ENCODE measurements around the gene HEXD. TPM values are rescaled to one million over a fixed set of nuclear protein-coding genes. Genes with fewer than 3 reads are reported as not detected.

HEXD gene
- total and polyA plus RNA-seq, 10 of the 15 experiments (the other 5 are each of a cell fraction or from before 2014, with no cell fraction given): 1.6 to 24.2 (median 7.0) TPM

GRCh38 chr17:82480318-82480717, 62.2 kb downstream of the HEXD start:
- intact Hi-C loops (cut with micrococcal nuclease; ENCODE audit: unreplicated experiment): no loop called here
- ChIA-PET SMC1A (ENCODE audit: uncharacterized antibody, unreplicated experiment) (interaction anchor here (1.0 kb wide), 2 partner anchors 15 to 74 kb away, joined by 3 to 4 read pairs; no protein-coding TSS in a partner anchor), RAD21 (ENCODE audit: unreplicated experiment) (no interaction called here), POLR2A (interaction anchor here (0.7 kb wide), 1 partner anchor 12 kb away, joined by 6 read pairs; no protein-coding TSS in a partner anchor), CTCF (interaction anchor here (0.5 to 3.1 kb wide), 4 partner anchors 49 to 201 kb away, joined by 3 to 16 read pairs (median 4); no protein-coding TSS in a partner anchor)
- H2AFZ ChIP-seq (ENCODE audit: control insufficient read depth, low read depth, low read length): no peak overlapping the region
- ATAC-seq (no peak), FAIRE-seq (no peak), DNase-seq (ENCODE audit: low read depth, low spot score) (no peak)
- H3K4me3 ChIP-seq: no peak overlapping the region
- H3K27me3 ChIP-seq (replicated peaks in 1 of 2; ENCODE audit: control insufficient read depth in 2 of 2, insufficient read depth in 2 of 2, low read length in 1 of 2): no peaks in the 10 kb centered on the region
- 0 out of 2 replicates have a peak, but pooled peaks cover 2% of the 10 kb centered on the region for H4K20me1 ChIP-seq (ENCODE audit: control insufficient read depth, insufficient read depth)
- 94% methylated on average over 9 of the region's 9 CpGs for WGBS (ENCODE audit: insufficient coverage, insufficient replicate concordance, low lambda C conversion rate, missing lambda C conversion rate)
- no peak overlapping the region for H3K9ac ChIP-seq (ENCODE audit: control insufficient read depth, insufficient read depth, low read length)
- H3K27ac ChIP-seq (ENCODE audit: control insufficient read depth, insufficient read depth): no peak overlapping the region
- BruUV-seq (replicated peaks): no TSS peak
- no peaks in the 10 kb centered on the region for H3K4me1 ChIP-seq (ENCODE audit: control insufficient read depth, insufficient read depth, low read length)
- no peaks in the 10 kb centered on the region for H3K9me3 ChIP-seq (replicated peaks; ENCODE audit: control insufficient read depth, insufficient read depth, low read length)
- H3K4me2 ChIP-seq (ENCODE audit: control insufficient read depth, insufficient read depth): no peak overlapping the region
- no peak for TF ChIP-seq ZNF24 (IDR thresholded peaks at IDR 0.05)
- TF ChIP-seq IRF5 (IDR thresholded peaks at IDR 0.05; ENCODE audit: borderline replicate concordance): no peak
- no peak for TF ChIP-seq MYB (IDR thresholded peaks at IDR 0.05; ENCODE audit: borderline replicate concordance, low read depth, low read length)
- TF ChIP-seq HDGF (IDR thresholded peaks at IDR 0.05): no peak
- TF ChIP-seq USF1 (IDR thresholded peaks at IDR 0.05; ENCODE audit: borderline replicate concordance, extremely low read length, insufficient read depth, low read depth, low read length): no peak
- TF ChIP-seq ZNF622 (IDR thresholded peaks at IDR 0.05): no peak
- no peak for TF ChIP-seq RCOR1 (conservative IDR thresholded peaks at IDR 0.05; ENCODE audit: low read depth, low read length)
- TF ChIP-seq NBN (IDR thresholded peaks at IDR 0.05): no peak
- TF ChIP-seq, protein P1, sequence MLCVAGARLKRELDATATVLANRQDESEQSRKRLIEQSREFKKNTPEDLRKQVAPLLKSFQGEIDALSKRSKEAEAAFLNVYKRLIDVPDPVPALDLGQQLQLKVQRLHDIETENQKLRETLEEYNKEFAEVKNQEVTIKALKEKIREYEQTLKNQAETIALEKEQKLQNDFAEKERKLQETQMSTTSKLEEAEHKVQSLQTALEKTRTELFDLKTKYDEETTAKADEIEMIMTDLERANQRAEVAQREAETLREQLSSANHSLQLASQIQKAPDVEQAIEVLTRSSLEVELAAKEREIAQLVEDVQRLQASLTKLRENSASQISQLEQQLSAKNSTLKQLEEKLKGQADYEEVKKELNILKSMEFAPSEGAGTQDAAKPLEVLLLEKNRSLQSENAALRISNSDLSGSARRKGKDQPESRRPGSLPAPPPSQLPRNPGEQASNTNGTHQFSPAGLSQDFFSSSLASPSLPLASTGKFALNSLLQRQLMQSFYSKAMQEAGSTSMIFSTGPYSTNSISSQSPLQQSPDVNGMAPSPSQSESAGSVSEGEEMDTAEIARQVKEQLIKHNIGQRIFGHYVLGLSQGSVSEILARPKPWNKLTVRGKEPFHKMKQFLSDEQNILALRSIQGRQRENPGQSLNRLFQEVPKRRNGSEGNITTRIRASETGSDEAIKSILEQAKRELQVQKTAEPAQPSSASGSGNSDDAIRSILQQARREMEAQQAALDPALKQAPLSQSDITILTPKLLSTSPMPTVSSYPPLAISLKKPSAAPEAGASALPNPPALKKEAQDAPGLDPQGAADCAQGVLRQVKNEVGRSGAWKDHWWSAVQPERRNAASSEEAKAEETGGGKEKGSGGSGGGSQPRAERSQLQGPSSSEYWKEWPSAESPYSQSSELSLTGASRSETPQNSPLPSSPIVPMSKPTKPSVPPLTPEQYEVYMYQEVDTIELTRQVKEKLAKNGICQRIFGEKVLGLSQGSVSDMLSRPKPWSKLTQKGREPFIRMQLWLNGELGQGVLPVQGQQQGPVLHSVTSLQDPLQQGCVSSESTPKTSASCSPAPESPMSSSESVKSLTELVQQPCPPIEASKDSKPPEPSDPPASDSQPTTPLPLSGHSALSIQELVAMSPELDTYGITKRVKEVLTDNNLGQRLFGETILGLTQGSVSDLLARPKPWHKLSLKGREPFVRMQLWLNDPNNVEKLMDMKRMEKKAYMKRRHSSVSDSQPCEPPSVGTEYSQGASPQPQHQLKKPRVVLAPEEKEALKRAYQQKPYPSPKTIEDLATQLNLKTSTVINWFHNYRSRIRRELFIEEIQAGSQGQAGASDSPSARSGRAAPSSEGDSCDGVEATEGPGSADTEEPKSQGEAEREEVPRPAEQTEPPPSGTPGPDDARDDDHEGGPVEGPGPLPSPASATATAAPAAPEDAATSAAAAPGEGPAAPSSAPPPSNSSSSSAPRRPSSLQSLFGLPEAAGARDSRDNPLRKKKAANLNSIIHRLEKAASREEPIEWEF (IDR thresholded peaks at IDR 0.05; ENCODE audit: insufficient replicate concordance, low read depth, low read length): no peak
- TF ChIP-seq YBX1 (IDR thresholded peaks at IDR 0.05): no peak
- no peak for TF ChIP-seq CBX5 (IDR thresholded peaks at IDR 0.05; ENCODE audit: low read depth)
- no peak for TF ChIP-seq BMI1 (IDR thresholded peaks at IDR 0.05; ENCODE audit: borderline replicate concordance)
- no peak for TF ChIP-seq RBBP5 (conservative IDR thresholded peaks at IDR 0.05)
- peaks cover 26 to 30% of the 10 kb centered on the region in 2 experiments for H3K36me3 ChIP-seq (ENCODE audit: control insufficient read depth in 2 of 2, insufficient read depth in 2 of 2, low read length in 1 of 2)
- in situ Hi-C loops (cut with MboI): no loop called here
- no peaks in the 10 kb centered on the region; the same call in 1 of the 2 replicates for H3K79me2 ChIP-seq (ENCODE audit: control insufficient read depth, insufficient read depth, low read length)

All from GM12878 (cell line).